Measurements from ENCODE around the gene KDM8.

DNA sequence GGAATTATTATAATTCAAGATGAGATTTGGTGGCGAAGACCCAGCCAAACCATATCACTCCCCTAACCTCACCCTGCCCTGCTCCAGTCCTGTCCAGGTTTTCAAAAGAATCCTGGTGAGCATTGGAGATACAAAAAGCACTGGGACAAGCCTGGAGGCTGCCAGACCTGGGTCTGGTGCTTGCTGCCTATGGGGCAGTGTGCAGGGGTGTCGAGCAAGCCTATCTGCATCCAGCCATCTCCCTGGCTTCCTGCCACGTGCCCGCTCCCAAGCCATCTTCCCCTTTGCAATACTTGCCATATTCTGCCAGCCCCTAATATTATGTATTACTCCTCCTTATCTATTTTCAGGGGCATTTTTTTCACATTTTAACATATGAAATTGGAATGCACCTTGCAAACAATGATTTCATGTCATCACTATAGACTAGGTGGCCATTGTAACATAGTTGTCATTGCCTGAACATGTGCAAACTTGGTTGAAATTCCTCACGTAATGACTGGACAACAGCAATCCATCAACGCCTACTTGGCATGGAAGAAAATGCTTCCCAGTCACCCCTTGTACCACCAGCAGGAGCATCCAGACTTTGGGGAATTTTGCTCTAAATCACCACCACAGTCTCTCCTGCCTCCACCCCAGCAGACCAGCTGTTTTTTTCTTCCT, 8.1 kb upstream of the KDM8 start:
- TF ChIP-seq POLR2A (IDR thresholded peaks at IDR 0.05): no peak
- TF ChIP-seq, protein P1, sequence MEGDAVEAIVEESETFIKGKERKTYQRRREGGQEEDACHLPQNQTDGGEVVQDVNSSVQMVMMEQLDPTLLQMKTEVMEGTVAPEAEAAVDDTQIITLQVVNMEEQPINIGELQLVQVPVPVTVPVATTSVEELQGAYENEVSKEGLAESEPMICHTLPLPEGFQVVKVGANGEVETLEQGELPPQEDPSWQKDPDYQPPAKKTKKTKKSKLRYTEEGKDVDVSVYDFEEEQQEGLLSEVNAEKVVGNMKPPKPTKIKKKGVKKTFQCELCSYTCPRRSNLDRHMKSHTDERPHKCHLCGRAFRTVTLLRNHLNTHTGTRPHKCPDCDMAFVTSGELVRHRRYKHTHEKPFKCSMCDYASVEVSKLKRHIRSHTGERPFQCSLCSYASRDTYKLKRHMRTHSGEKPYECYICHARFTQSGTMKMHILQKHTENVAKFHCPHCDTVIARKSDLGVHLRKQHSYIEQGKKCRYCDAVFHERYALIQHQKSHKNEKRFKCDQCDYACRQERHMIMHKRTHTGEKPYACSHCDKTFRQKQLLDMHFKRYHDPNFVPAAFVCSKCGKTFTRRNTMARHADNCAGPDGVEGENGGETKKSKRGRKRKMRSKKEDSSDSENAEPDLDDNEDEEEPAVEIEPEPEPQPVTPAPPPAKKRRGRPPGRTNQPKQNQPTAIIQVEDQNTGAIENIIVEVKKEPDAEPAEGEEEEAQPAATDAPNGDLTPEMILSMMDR (IDR thresholded peaks at IDR 0.05): no peak
